Muscle of leg (tissue), 16 donors: Measurements from ENCODE around the gene KIAA1755. TPM values are rescaled to one million over a fixed set of nuclear protein-coding genes. Genes with fewer than 3 reads are reported as not detected.

Source experiments
- DNase-seq: peaks from one replicate; pipeline ENCODE4 v3.0.0; 2013
- H3K27ac ChIP-seq: one replicate; pipeline ENCODE4 v1.5.1; 2013; ENCODE audit warnings: mild to moderate bottlenecking, low read length, control low read depth
- H3K27me3 ChIP-seq: one replicate; pipeline ENCODE4 v1.6.1; 2013; ENCODE audit warnings: low read length; ENCODE audit not compliant: control insufficient read depth, insufficient read depth
- H3K36me3 ChIP-seq: one replicate; pipeline ENCODE4 v1.6.1; 2013; ENCODE audit warnings: low read length; ENCODE audit not compliant: control insufficient read depth, insufficient read depth
- H3K4me1 ChIP-seq: one replicate; pipeline ENCODE4 v1.6.1; 2013; ENCODE audit warnings: low read length; ENCODE audit not compliant: control insufficient read depth, insufficient read depth
- H3K4me3 ChIP-seq: one replicate; pipeline ENCODE4 v1.5.1; 2013; ENCODE audit warnings: low read length, control low read depth
- H3K9me3 ChIP-seq: replicated peaks from 2 replicates; pipeline ENCODE4 v1.6.1; 2013; ENCODE audit warnings: low read depth, low read length; ENCODE audit not compliant: control insufficient read depth
- WGBS: methylation state at CpG from one replicate; pipeline ENCODE4 v1.1.5; 2013; ENCODE audit warnings: missing lambda C conversion rate; ENCODE audit not compliant: insufficient coverage; 5-methylcytosine and 5-hydroxymethylcytosine counted together
- long read RNA-seq, 11 donors: transcript quantifications; one replicate each; lab custom pipeline, GENCODE V29; 2026
- polyA plus RNA-seq, 8 donors: library from polyadenylated mRNA; unstranded; fragments of 120-200 nt; gene quantifications; one replicate each; pipeline versions ENCODE4 v1.2.1 to v1.2.3, GENCODE V29; 2013; ENCODE audit warnings: inconsistent platforms in 1 of 8, low replicate concordance in 1 of 8; ENCODE audit not compliant: insufficient read length in 8 of 8, insufficient read depth in 1 of 8
- total RNA-seq: library from RNA; stranded (reverse); fragments of 120-200 nt; gene quantifications from one replicate; pipeline ENCODE4 v1.2.4, GENCODE V29; 2013

KIAA1755 gene, protein sequence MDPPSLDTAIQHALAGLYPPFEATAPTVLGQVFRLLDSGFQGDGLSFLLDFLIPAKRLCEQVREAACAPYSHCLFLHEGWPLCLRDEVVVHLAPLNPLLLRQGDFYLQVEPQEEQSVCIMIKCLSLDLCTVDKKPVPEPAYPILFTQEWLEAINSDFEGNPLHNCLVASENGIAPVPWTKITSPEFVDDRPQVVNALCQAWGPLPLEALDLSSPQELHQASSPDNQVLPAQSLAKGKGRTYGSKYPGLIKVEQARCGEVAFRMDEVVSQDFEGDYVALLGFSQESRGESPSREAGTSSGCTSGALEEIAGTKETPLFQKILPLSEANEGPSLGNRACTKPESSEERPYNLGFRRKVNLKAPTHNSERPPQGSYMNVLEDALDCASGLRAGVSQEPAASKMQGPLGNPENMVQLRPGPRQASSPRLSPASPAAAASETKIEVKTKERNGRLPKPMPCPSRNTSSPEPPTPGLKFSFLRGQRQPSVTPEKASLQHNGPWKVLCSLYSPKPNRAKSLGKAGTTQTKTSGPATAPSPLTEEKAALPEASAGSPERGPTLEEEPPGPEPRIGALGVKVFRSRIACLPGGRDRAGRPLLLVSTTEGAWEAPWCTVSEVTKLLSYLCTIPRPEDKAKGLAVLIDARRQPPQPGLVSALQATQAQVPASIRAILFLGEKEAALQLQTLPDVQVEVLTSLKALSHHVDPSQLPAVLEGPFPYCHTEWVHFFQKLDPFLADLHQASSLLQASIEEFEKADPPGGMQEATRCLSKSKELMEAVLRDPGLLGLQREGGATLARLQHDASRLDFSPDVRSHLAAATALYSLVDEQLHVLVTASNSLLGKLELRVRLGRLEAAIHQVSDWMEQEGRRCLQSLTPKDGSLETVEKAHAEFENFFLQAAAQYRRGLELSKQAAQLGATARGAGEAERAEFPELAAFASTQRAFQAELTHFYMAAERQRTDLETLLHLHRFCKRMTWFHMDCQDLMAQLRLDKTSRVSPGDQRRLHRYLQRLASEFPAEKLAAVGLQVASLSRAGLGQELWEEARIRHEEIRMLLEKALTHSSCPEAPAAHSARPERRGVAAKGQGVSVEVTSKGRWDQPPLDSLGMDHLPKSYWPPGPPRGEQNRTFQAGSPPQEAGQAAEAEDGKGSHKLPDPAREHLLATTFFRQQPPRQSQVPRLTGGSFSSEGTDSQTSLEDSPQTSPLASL
- total RNA-seq = 8.7 TPM
- 10 to 100 TPM in 4 of 8 donors, 1 to 10 TPM in 4; 5.0 to 19.6 (median 10.4) TPM for polyA plus RNA-seq
- long read RNA-seq, donor 1 = 0 reads
- long read RNA-seq, donor 2 = 0 reads
- long read RNA-seq, donor 3 = 0 reads
- long read RNA-seq, donor 4 = 0 reads
- long read RNA-seq, donor 5, full-length matches to known transcripts = 3 of 3 reads
- long read RNA-seq, donor 5, partial matches to known transcripts = 0 of 3 reads
- long read RNA-seq, donor 5, other reads (novel, unspliced or antisense) = 0 of 3 reads
- long read RNA-seq, donor 6 = 0 reads
- long read RNA-seq, donor 7, partial matches to known transcripts = 6 of 6 reads
- long read RNA-seq, donor 7, other reads (novel, unspliced or antisense) = 0 of 6 reads
- long read RNA-seq, donor 8 = 0 reads
- long read RNA-seq, donor 9 = 0 reads
- long read RNA-seq, donor 10 = 0 reads
- long read RNA-seq, donor 11 = 0 reads

DNA sequence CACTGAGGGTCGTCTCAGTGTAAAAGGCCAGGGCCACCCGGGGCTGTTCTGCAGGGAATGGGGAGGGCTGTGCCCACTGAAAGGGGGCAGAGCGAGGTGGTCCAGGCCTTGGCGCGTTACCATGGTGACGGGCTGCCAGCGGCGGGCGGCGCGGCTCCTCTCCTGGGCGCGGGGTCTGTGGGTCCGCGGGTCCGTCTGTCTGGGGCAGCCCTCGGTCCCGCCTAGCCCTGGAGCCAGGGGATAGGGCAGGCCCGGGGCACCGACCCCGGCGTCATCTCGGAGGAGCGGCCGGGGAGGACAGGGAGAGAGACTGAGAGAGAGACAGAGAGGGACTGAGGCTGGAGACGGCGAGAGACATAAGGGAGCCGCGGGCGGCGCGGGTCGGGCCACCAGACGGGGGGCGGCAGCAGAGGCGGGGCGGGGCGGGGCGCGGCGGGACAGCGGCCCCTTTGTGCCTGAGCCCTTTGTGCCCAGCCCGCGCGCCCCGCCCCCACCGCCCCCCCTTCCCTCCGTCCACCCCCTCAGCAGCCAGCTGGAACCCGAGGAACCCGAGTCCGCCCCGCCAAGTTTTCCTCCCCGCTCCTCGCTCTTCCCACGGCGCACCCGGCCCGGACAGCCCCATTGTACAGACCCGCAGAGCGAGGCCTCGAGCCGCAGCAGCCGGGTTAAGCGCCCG, at the start of gene KIAA1755:
TSS of gene KIAA1755 (minus strand) at position 358 of the 676 bp plus-strand sequence. CDS start at position 123, 235 bp downstream.
- Histone ChIP-seq H3K36me3 (no peaks in the 10 kb centered on the region), H3K27ac (peak within 1 kb of the TSS; percentile 85), H3K27me3 (peaks cover 22% of the 10 kb centered on the region), H3K9me3 (no peaks in the 10 kb centered on the region), H3K4me3 (peak within 1 kb of the TSS; percentile 47), H3K4me1 (peaks cover 25% of the 10 kb centered on the region)
- WGBS = 1% methylated on average over 39 of the region's 65 CpGs
- peak; percentile 57 for DNase-seq

DNA sequence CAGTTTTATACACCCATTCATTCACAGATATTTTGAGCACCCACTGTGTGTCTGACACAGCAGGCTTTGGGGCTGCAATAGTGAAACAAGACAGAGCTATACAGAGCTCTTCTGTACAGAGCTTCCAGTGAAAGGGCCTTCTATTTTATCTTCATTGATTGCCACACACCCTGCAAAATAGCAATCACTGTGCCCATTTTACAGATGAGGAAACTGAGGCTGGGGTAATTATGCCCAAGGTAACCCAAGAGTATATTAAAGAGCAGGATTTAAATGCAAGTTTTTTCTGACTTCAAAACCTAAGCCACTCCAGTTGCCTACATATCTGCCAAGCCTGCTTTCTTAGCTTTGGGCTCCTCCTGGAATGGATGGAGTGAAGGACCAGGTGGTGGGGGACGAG, 47.9 kb upstream of the KIAA1755 start:
- H3K4me3 ChIP-seq = no peak overlapping the region
- no peaks in the 10 kb centered on the region for H3K36me3 ChIP-seq
- H3K27ac ChIP-seq = no peak overlapping the region
- DNase-seq = no peak
- WGBS = no CpG with 5 or more reads among the region's 1 CpG
- peaks cover 2% of the 10 kb centered on the region for H3K9me3 ChIP-seq
- peaks cover 9% of the 10 kb centered on the region for H3K27me3 ChIP-seq
- peaks cover 7% of the 10 kb centered on the region for H3K4me1 ChIP-seq

DNA sequence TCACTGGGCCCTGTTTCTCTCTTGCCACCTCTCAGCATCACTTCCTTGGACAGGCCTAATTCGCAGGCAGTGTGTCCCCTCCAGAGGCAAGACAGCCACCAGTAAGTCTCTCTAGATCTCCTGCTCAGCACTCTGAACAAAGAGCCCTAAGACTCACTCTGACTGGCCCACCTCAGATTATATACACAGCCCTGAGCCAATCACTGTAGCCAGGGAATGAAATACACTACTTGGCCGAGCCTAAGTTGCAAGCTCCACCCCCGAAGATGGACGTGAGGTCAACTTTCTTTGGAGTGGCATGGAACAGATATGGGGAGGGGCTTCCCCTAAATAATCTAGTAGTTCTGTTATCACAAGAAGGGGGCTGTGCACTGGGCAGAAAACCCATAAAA, 47.5 kb upstream of the KIAA1755 start:
- 83% methylated on average over 1 of the region's 4 CpGs for WGBS
- peaks cover 2% of the 10 kb centered on the region for H3K9me3 ChIP-seq

DNA sequence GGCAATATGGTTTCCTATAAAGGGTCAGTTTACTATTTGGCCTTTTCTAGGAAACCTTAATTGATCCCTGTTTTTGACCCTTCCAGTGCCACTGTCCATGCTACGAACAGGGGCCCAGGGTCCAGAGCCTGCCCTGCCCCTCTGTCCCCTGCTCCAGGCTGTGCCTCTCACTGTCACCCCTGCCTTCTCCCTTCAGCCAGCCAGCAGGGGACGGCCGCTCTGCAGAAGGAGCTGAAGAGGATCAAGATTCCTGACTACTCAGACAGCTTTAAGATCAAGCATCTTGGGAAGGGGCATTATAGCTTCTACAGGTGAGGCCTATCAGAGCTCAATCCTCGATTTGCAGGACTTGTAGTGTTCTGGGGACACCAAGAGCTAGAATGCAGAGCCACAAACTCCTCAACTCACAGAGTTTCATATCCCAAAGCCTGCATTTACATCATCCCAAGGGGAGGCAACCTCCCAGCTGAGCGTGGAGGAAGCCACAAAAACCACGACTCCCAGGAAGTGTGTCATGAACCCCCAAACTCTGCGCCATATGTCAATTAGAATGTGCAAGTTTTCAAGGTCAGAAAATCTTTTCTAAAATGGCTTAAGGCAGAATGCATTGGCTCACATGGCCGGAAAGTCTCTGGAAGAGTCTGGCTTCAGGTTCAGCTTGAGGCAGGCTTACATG, 47.0 kb upstream of the KIAA1755 start:
- no peaks in the 10 kb centered on the region for H3K36me3 ChIP-seq
- no peak for DNase-seq
- peaks cover 7% of the 10 kb centered on the region for H3K4me1 ChIP-seq
- H3K27me3 ChIP-seq = peaks cover 12% of the 10 kb centered on the region
- WGBS = 64% methylated on average over 4 of the region's 8 CpGs
- no peak overlapping the region for H3K4me3 ChIP-seq
- H3K9me3 ChIP-seq = peaks cover 2% of the 10 kb centered on the region
- no peak overlapping the region for H3K27ac ChIP-seq

More for the DNA sequence above, 47.5 kb upstream of the KIAA1755 start:
- DNase-seq = no peak
- Histone ChIP-seq H3K27me3 (peaks cover 9% of the 10 kb centered on the region), H3K4me1 (peaks cover 7% of the 10 kb centered on the region), H3K4me3 (no peak overlapping the region), H3K27ac (no peak overlapping the region), H3K36me3 (no peaks in the 10 kb centered on the region)

DNA sequence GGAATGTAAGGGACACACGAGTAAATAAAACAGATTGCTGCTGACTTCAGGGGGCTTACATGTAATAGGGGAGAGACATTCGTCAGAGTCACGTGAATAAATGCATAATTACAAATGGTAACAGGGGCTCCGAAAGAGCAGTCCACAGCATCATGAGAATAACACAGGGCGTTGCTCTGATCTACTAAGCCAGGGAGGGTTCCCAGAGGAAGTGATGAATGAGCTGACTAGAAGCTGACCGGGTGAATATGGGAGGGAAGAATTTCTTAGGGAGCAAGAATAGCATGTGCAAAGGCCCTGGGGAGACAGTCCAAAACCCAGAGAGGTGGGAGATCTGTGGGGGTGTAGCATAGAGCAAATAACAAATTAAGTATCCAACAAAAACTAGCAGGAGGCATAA, 45.8 kb upstream of the KIAA1755 start:
- no peak for DNase-seq
- H3K27ac ChIP-seq = no peak overlapping the region
- peaks cover 10% of the 10 kb centered on the region for H3K27me3 ChIP-seq
- peaks cover 2% of the 10 kb centered on the region for H3K9me3 ChIP-seq
- 68% methylated on average over 5 of the region's 6 CpGs for WGBS
- H3K4me1 ChIP-seq = peaks cover 7% of the 10 kb centered on the region
- H3K4me3 ChIP-seq = no peak overlapping the region
- H3K36me3 ChIP-seq = no peaks in the 10 kb centered on the region

DNA sequence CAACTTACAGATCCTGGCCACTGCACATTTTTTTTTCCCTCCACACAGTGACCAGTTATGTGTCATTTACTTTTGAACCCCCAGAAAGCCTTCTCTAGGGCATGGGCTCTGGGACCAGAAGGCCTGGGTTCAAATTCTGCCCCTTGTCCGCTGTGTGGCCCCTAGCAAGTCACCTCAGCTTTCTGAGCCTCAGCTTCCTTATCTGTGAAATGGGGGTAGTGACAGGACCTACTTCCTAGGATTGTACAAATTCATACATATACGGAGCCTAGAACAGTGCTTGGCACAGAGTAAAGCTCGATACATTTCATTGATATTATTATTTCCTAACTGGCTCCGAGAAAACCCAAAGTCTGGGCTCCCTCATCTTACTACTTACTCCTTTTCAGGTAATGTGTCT, 45.0 kb upstream of the KIAA1755 start:
- 80% methylated on average over 1 of the region's 4 CpGs for WGBS
- DNase-seq = no peak

DNA sequence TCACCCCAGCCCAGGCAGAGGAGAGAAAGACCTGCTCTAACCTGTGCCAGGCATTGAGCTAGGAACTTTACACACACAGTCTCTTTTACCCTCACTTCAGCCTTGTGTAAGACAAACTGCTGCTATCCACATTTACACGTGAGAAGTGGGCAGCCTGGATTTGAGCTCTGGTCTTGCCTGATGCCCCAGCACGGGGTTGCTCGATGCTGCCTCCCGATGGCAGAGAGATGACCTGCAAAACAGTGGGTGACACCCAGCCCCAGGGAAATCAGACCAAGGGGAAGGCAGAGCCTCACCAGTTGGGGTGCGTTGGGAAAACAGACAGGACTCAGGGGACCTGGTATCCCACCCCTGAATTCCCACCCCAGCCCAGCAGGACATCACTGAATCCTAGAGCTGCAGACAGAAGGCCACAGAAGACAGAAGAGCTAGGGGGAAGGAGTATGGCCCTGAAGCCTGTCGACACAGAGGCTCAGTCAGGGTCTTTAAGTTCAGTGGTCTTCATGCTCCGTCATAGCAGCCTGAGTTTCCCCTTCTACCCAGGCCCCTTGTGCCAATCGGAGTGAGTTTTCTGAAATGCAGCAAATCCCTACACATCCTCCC, 44.4 kb upstream of the KIAA1755 start:
- peaks cover 2% of the 10 kb centered on the region for H3K9me3 ChIP-seq
- H3K27ac ChIP-seq = no peak overlapping the region
- WGBS = 46% methylated on average over 8 of the region's 8 CpGs
- no peaks in the 10 kb centered on the region for H3K36me3 ChIP-seq
- DNase-seq = no peak
- no peak overlapping the region for H3K4me3 ChIP-seq
- H3K27me3 ChIP-seq = peaks cover 9% of the 10 kb centered on the region
- H3K4me1 ChIP-seq = peaks cover 7% of the 10 kb centered on the region

More for the DNA sequence above, 45.0 kb upstream of the KIAA1755 start:
- Histone ChIP-seq H3K27ac (no peak overlapping the region), H3K4me3 (no peak overlapping the region), H3K4me1 (peaks cover 7% of the 10 kb centered on the region), H3K9me3 (peaks cover 2% of the 10 kb centered on the region), H3K36me3 (no peaks in the 10 kb centered on the region), H3K27me3 (peaks cover 11% of the 10 kb centered on the region)

- Histone ChIP-seq H3K9me3 (no peaks in the 10 kb centered on the region), H3K27ac (no peak within 1 kb of the TSS), H3K4me1 (peaks cover 13% of the 10 kb centered on the region), H3K36me3 (no peaks in the 10 kb centered on the region), H3K27me3 (peaks cover 9% of the 10 kb centered on the region), H3K4me3 (no peak within 1 kb of the TSS)
- 36% methylated on average over 12 of the region's 21 CpGs for WGBS
- DNase-seq = peak; percentile 62
Observed at GRCh38 chr20:38303908-38304379, 43.4 kb upstream of the KIAA1755 start, which contains the start of gene BPI. BPI (plus strand) TSS chr20:38304156; CDS start chr20:38304224, 68 bp downstream.
